B cell (primary cell): ENCODE measurements around the gene CCDC28B. TPM values are rescaled to one million over a fixed set of nuclear protein-coding genes. Genes with fewer than 3 reads are reported as not detected.

Source experiments
- ATAC-seq: fragments of 200-7000 bp; cut with Tn5 transposase; one replicate; pipeline ENCODE4 v1.10.0; 2021; ENCODE audit warnings: low read depth, mild to moderate bottlenecking, moderate number of reproducible peaks, moderate library complexity
- CTCF ChIA-PET: fragments of 350-600 bp; sonication (Branson Sonifier 250); formaldehyde crosslinking; loops from one replicate; lab custom pipeline; 2021; ENCODE audit warnings: antibody characterized with exemption, inconsistent platforms; lab: Charles Lee
- POLR2A ChIA-PET: fragments of 350-600 bp; sonication (Branson Sonifier 250); formaldehyde crosslinking; loops from one replicate; lab custom pipeline; 2021; ENCODE audit warnings: antibody characterized with exemption; lab: Charles Lee
- DNase-seq: peaks from one replicate; pipeline ENCODE4 v3.0.0; 2013
- H2AFZ ChIP-seq: 2 replicates; pipeline ENCODE4 v1.6.1; 2012; ENCODE audit warnings: mild to moderate bottlenecking, low read depth, low read length; ENCODE audit not compliant: insufficient read depth, poor library complexity, severe bottlenecking
- H3K27ac ChIP-seq, 2 donors: 1 replicate in 1 of 2; 2 replicates in 1 of 2; pipeline ENCODE4 v1.5.1; 2012 to 2013; ENCODE audit warnings: low read length in 2 of 2, mild to moderate bottlenecking in 2 of 2, moderate library complexity in 1 of 2
- H3K27me3 ChIP-seq, 4 experiments: fragments of 200-600 bp in 1 of 4; sonication (generic) in 1 of 4; replicated peaks in 1 of 4; 1 replicate in 2 of 4; 2 replicates in 2 of 4; pipeline versions ENCODE4 v1.6.1 to v1.7.0; 2013 to 2016; ENCODE audit warnings: low read length in 3 of 4, mild to moderate bottlenecking in 2 of 4, mixed read lengths in 1 of 4, moderate library complexity in 1 of 4; ENCODE audit not compliant: insufficient read depth in 4 of 4, control insufficient read depth in 3 of 4; ENCODE audit errors: control extremely low read depth in 1 of 4
- H3K36me3 ChIP-seq, 2 experiments: replicated peaks in 1 of 2; 1 replicate in 1 of 2; 2 replicates in 1 of 2; pipeline versions ENCODE4 v1.6.1 to v1.7.1; 2013; ENCODE audit warnings: low read length in 1 of 2; ENCODE audit not compliant: insufficient read depth in 2 of 2, control insufficient read depth in 1 of 2; ENCODE audit errors: control extremely low read depth in 1 of 2, extremely low read depth in 1 of 2
- H3K4me1 ChIP-seq, 2 donors: fragments of 200-600 bp in 1 of 2; sonication (generic) in 1 of 2; 1 replicate in 1 of 2; 2 replicates in 1 of 2; pipeline versions ENCODE4 v1.5.1 to v1.6.1; 2013 to 2017; ENCODE audit warnings: low read length in 2 of 2; ENCODE audit not compliant: control insufficient read depth in 2 of 2, insufficient read depth in 2 of 2
- H3K4me2 ChIP-seq: replicated peaks from 2 replicates; pipeline ENCODE3; 2012; ENCODE audit warnings: mild to moderate bottlenecking, low read depth, low read length; ENCODE audit not compliant: poor library complexity, severe bottlenecking
- H3K4me3 ChIP-seq, 5 experiments: fragments of 200-600 bp in 1 of 5; sonication (generic) in 1 of 5; 1 replicate in 3 of 5; 2 replicates in 2 of 5; pipeline versions ENCODE4 v1.5.1 to v1.7.0; 2011 to 2016; ENCODE audit warnings: low read length in 4 of 5, mild to moderate bottlenecking in 4 of 5, low read depth in 2 of 5, control low read depth in 1 of 5, moderate library complexity in 1 of 5; ENCODE audit not compliant: insufficient read depth in 1 of 5; ENCODE audit errors: control extremely low read depth in 1 of 5, extremely low read depth in 1 of 5
- H3K79me2 ChIP-seq: fragments of 200-600 bp; sonication (generic); one replicate; pipeline ENCODE4 v1.6.0; 2016; ENCODE audit warnings: low read length; ENCODE audit not compliant: control insufficient read depth, insufficient read depth
- H3K9ac ChIP-seq: fragments of 200-600 bp; sonication (generic); 2 replicates; pipeline ENCODE4 v1.6.1; 2017; ENCODE audit warnings: mild to moderate bottlenecking, low read length, moderate library complexity
- H3K9me3 ChIP-seq, 3 donors: one replicate each; pipeline versions ENCODE4 v1.6.1 to v1.7.1; 2013; ENCODE audit warnings: low read length in 2 of 3; ENCODE audit not compliant: control insufficient read depth in 2 of 3, insufficient read depth in 1 of 3; ENCODE audit errors: control extremely low read depth in 1 of 3
- H4K20me1 ChIP-seq: 2 replicates; pipeline ENCODE4 v1.6.0; 2012; ENCODE audit warnings: mild to moderate bottlenecking, low read length; ENCODE audit not compliant: insufficient read depth, control insufficient read depth, poor library complexity, severe bottlenecking
- H3K27ac Mint-ChIP-seq: one replicate; pipeline ENCODE4 v1.8.0; 2021; ENCODE audit warnings: mixed read lengths
- H3K27me3 Mint-ChIP-seq: one replicate; pipeline ENCODE4 v1.8.0; 2021; ENCODE audit warnings: mixed read lengths
- H3K4me1 Mint-ChIP-seq: one replicate; pipeline ENCODE4 v1.8.0; 2021; ENCODE audit warnings: mixed read lengths
- H3K4me3 Mint-ChIP-seq: one replicate; pipeline ENCODE4 v1.8.0; 2021; ENCODE audit warnings: mixed read lengths
- H3K9me3 Mint-ChIP-seq: one replicate; pipeline ENCODE4 v1.8.0; 2022; ENCODE audit warnings: mixed read lengths; ENCODE audit not compliant: insufficient read depth
- EZH2 ChIP-seq: IDR thresholded peaks from 2 replicates; pipeline ENCODE4 v1.6.1; 2012; ENCODE audit warnings: borderline replicate concordance, low read depth, mild to moderate bottlenecking, moderate library complexity, low read length; ENCODE audit not compliant: insufficient read depth, poor library complexity, severe bottlenecking
- WGBS: methylation state at CpG from one replicate; pipeline ENCODE4 v1.1.5; 2013; ENCODE audit warnings: missing lambda C conversion rate; ENCODE audit not compliant: insufficient coverage; 5-methylcytosine and 5-hydroxymethylcytosine counted together
- intact Hi-C: fragments of 100-400 bp; cut with micrococcal nuclease; formaldehyde crosslinking; loops from one replicate; pipeline ENCODE4 v1.10.0; 2022
- polyA plus RNA-seq: library from polyadenylated mRNA; depleted of rRNA; stranded (reverse); fragments of >200 nt; gene quantifications from 2 replicates; pipeline ENCODE4 v1.2.3, GENCODE V29; 2012
- total RNA-seq, 2 donors: library from RNA; stranded (reverse); fragments of 120-200 nt in 1 of 2; gene quantifications; 1 replicate in 1 of 2; 2 replicates in 1 of 2; pipeline versions ENCODE4 v1.2.3 to v1.2.4, GENCODE V29; 2013 to 2022
- TF ChIP-seq, protein P1 (sequence below): fragments of 200-600 bp; IDR thresholded peaks from one replicate; pipeline ENCODE4 v1.8.0; 2022; ENCODE audit warnings: antibody characterized with exemption, mild to moderate bottlenecking

The CCDC28B gene
- total and polyA plus RNA-seq, 2 donors (not counting 1 experiment from before 2014, with no cell fraction given) = 7.8 to 8.0 TPM

- 2% methylated on average over 15 of the region's 26 CpGs for WGBS
- peak overlapping the region; percentile 48 to 85 (median 79) for H3K4me3 ChIP-seq
Observed at GRCh38 chr1:32201011-32201855, 838 bp downstream of the CCDC28B start.

More at GRCh38 chr1:32201011-32201855, 838 bp downstream of the CCDC28B start:
- Mint-ChIP-seq H3K4me3 (peak overlapping the region; percentile 88), H3K4me1 (peaks cover 41% of the 10 kb centered on the region), H3K27me3 (no peaks in the 10 kb centered on the region), H3K27ac (peak overlapping the region; percentile 86), H3K9me3 (no peaks in the 10 kb centered on the region)
- TF ChIP-seq, protein P1, sequence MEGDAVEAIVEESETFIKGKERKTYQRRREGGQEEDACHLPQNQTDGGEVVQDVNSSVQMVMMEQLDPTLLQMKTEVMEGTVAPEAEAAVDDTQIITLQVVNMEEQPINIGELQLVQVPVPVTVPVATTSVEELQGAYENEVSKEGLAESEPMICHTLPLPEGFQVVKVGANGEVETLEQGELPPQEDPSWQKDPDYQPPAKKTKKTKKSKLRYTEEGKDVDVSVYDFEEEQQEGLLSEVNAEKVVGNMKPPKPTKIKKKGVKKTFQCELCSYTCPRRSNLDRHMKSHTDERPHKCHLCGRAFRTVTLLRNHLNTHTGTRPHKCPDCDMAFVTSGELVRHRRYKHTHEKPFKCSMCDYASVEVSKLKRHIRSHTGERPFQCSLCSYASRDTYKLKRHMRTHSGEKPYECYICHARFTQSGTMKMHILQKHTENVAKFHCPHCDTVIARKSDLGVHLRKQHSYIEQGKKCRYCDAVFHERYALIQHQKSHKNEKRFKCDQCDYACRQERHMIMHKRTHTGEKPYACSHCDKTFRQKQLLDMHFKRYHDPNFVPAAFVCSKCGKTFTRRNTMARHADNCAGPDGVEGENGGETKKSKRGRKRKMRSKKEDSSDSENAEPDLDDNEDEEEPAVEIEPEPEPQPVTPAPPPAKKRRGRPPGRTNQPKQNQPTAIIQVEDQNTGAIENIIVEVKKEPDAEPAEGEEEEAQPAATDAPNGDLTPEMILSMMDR = no peak
- TF ChIP-seq EZH2 = no peak
- Histone ChIP-seq H3K27me3 (no peaks in the 10 kb centered on the region), H3K27ac (peak overlapping the region; percentile 78 to 88), H3K9me3 (peaks cover 0 to 4% (median 0%) of the 10 kb centered on the region in 3 donors), H3K36me3 (peaks cover 2 to 12% of the 10 kb centered on the region in 2 experiments), H2AFZ (peak overlapping the region; percentile 90), H3K9ac (peak overlapping the region; percentile 89), H3K79me2 (no peaks in the 10 kb centered on the region), H4K20me1 (no peaks in the 10 kb centered on the region), H3K4me1 (peaks cover 21 to 43% of the 10 kb centered on the region in 2 donors), H3K4me2 (peak overlapping the region; percentile 91)
- ChIA-PET CTCF (interaction anchor here (0.6 to 3.9 kb wide), 11 partner anchors 9 to 213 kb away, joined by 3 to 20 read pairs (median 4); partner anchors contain the start of gene MARCKSL1), POLR2A (interaction anchor here (0.6 to 1.7 kb wide), 12 partner anchors 9 to 194 kb away, joined by 3 to 11 read pairs (median 4); partner anchors contain the start of genes EIF3I, HDAC1, MARCKSL1 and TMEM234)
- intact Hi-C loops = loop anchor here (1.0 to 10.0 kb wide), 3 partner anchors 21 to 136 kb away; partner anchors contain the start of genes EIF3I, MARCKSL1, TMEM234 and TMEM39B
- peak; percentile 55 for ATAC-seq
- peak; percentile 84 for DNase-seq
